ENCODE data around the gene RHNO1. TPM values are rescaled to one million over a fixed set of nuclear protein-coding genes. Genes with fewer than 3 reads are reported as not detected.

RHNO1 gene
- polyA plus RNA-seq, 1 experiment: 42.0 TPM

GRCh38 chr12:2841056-2841650 is 35.9 kb upstream of the RHNO1 start:
- no peaks in the 10 kb centered on the region for H3K9me3 ChIP-seq (ENCODE audit: control insufficient read depth, insufficient read depth, low read length)
- no peak for DNase-seq (ENCODE audit: low read depth, low spot score)
- POLR2A ChIA-PET: no interaction called here
- no peak overlapping the region for H3K27ac ChIP-seq (ENCODE audit: low read depth, low read length)
- no peaks in the 10 kb centered on the region for H3K27me3 ChIP-seq (ENCODE audit: control insufficient read depth, insufficient read depth, low read length)
- H3K4me3 ChIP-seq (ENCODE audit: low read depth, low read length): no peak overlapping the region
- TF ChIP-seq, protein P1, sequence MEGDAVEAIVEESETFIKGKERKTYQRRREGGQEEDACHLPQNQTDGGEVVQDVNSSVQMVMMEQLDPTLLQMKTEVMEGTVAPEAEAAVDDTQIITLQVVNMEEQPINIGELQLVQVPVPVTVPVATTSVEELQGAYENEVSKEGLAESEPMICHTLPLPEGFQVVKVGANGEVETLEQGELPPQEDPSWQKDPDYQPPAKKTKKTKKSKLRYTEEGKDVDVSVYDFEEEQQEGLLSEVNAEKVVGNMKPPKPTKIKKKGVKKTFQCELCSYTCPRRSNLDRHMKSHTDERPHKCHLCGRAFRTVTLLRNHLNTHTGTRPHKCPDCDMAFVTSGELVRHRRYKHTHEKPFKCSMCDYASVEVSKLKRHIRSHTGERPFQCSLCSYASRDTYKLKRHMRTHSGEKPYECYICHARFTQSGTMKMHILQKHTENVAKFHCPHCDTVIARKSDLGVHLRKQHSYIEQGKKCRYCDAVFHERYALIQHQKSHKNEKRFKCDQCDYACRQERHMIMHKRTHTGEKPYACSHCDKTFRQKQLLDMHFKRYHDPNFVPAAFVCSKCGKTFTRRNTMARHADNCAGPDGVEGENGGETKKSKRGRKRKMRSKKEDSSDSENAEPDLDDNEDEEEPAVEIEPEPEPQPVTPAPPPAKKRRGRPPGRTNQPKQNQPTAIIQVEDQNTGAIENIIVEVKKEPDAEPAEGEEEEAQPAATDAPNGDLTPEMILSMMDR (IDR thresholded peaks at IDR 0.05; ENCODE audit: low read depth, low read length): no peak
- CTCF ChIA-PET: interaction anchor here (1.6 kb wide), 1 partner anchor 13 kb away, joined by 4 read pairs; no protein-coding TSS in a partner anchor

DNA sequence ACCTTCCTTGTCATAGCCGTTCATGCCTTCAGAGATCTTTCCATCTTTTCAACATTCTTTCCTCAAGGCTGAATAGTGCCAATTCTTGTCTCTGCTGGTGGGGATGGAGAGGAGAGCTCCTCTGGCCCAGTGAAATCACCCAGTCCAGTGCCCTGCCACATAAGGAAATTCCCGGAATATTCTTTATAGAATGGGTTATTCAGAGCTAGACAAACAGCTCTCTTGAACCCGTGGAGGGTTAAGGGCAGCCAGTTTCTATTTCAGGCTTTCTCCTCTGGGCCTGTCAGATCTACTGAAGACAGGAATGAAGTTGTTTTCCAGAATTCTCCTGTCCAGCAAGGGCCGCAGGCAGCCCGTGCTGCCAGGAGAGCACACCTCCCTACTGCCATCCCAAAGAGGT is 34.1 kb upstream of the RHNO1 start:
- TF ChIP-seq, protein P1 (IDR thresholded peaks at IDR 0.05; ENCODE audit: low read depth, low read length): no peak
- no peaks in the 10 kb centered on the region for H3K9me3 ChIP-seq (ENCODE audit: control insufficient read depth, insufficient read depth, low read length)
- no peak overlapping the region for H3K27ac ChIP-seq (ENCODE audit: low read depth, low read length)
- CTCF ChIA-PET: interaction anchor here (1.1 kb wide), 1 partner anchor 9 kb away, joined by 3 read pairs; no protein-coding TSS in a partner anchor
- no peak overlapping the region for H3K4me3 ChIP-seq (ENCODE audit: low read depth, low read length)
- H3K27me3 ChIP-seq (ENCODE audit: control insufficient read depth, insufficient read depth, low read length): no peaks in the 10 kb centered on the region
- POLR2A ChIA-PET: no interaction called here
- no peak for DNase-seq (ENCODE audit: low read depth, low spot score)

DNA sequence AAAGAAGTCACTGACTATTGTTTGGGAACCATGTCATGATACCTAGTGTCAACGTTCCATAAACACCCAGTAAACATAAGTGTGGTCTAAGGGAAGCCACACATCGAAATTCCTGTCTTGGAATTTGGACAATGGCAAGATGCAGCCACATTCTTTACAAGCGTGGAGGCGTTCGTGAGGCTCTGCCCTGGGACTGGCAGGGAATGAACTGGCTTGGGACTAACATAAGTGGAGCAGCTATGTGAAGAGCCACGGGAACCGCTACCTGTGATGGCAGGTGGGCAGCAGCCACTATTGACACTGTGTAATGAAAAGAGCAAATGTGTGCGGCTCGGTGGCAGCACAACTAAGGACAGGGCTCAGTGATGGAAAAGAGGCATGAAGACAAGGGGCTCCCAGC is 32.2 kb upstream of the RHNO1 start:
- TF ChIP-seq, protein P1 (IDR thresholded peaks at IDR 0.05; ENCODE audit: low read depth, low read length): no peak
- Histone ChIP-seq H3K27me3 (ENCODE audit: control insufficient read depth, insufficient read depth, low read length) (no peaks in the 10 kb centered on the region), H3K4me3 (ENCODE audit: low read depth, low read length) (no peak overlapping the region), H3K9me3 (ENCODE audit: control insufficient read depth, insufficient read depth, low read length) (no peaks in the 10 kb centered on the region), H3K27ac (ENCODE audit: low read depth, low read length) (peak overlapping the region; percentile 47)
- no peak for DNase-seq (ENCODE audit: low read depth, low spot score)
- CTCF ChIA-PET: interaction anchor here (1.1 to 3.1 kb wide), 5 partner anchors 9 to 196 kb away, joined by 3 to 22 read pairs (median 7); partner anchors contain the start of gene NRIP2
- POLR2A ChIA-PET: interaction anchor here (0.6 to 1.2 kb wide), 3 partner anchors 13 to 446 kb away, joined by 4 read pairs; partner anchors contain the start of genes FOXM1 and RHNO1

DNA sequence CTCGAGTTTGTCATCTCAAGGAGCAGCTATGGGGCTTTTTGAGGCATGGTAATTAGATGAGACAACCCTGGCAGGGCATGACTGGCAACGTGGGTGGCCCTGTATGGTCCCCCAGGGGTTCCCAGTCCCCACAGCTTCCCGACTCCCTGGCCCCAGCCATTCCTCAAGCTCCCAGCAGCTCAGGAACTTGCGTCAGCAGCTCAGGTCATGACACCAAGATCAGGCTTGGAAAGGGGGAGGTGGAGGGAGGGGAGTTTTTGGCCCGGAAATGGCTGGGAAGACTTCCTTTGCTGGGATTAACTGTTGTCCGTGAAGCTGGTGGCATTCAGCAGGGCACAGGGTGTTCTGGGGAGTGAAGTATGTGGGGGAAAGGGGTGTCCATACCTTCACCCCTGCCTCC is 31.7 kb upstream of the RHNO1 start:
- DNase-seq (ENCODE audit: low read depth, low spot score): no peak
- CTCF ChIA-PET: interaction anchor here (1.0 to 3.1 kb wide), 6 partner anchors 9 to 196 kb away, joined by 3 to 22 read pairs (median 6); partner anchors contain the start of genes ITFG2 and NRIP2
- Histone ChIP-seq H3K4me3 (ENCODE audit: low read depth, low read length) (no peak overlapping the region), H3K27ac (ENCODE audit: low read depth, low read length) (peak overlapping the region; percentile 47), H3K27me3 (ENCODE audit: control insufficient read depth, insufficient read depth, low read length) (no peaks in the 10 kb centered on the region), H3K9me3 (ENCODE audit: control insufficient read depth, insufficient read depth, low read length) (no peaks in the 10 kb centered on the region)
- TF ChIP-seq, protein P1 (IDR thresholded peaks at IDR 0.05; ENCODE audit: low read depth, low read length): no peak
- POLR2A ChIA-PET: interaction anchor here (0.6 to 1.2 kb wide), 3 partner anchors 12 to 446 kb away, joined by 4 read pairs; partner anchors contain the start of genes FOXM1 and RHNO1

DNA sequence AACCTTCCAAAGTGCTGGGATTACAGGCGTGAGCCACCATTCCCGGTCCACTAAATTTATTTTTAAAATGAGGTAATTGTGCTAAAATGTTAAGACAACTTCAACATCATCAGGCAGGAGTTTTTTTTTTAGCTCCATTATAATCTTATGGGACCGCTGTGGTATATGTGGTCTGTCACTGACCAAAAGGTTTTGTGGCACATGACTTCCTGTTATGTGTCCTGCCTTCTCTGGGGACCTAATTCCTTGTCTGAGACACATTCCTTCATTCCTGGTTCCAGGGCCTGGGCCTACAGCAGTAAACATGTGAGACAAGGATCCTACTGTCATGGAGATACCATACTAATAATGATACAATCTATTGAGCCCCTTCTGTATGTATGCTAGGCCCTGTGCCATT is 25.1 kb upstream of the RHNO1 start:
- ChIA-PET CTCF (interaction anchor here (0.8 to 1.6 kb wide), 3 partner anchors 9 to 183 kb away, joined by 3 to 8 read pairs (median 3); no protein-coding TSS in a partner anchor), POLR2A (no interaction called here)
- no peaks in the 10 kb centered on the region for H3K9me3 ChIP-seq (ENCODE audit: control insufficient read depth, insufficient read depth, low read length)
- TF ChIP-seq, protein P1 (IDR thresholded peaks at IDR 0.05; ENCODE audit: low read depth, low read length): no peak
- DNase-seq (ENCODE audit: low read depth, low spot score): no peak
- no peak overlapping the region for H3K27ac ChIP-seq (ENCODE audit: low read depth, low read length)
- no peaks in the 10 kb centered on the region for H3K27me3 ChIP-seq (ENCODE audit: control insufficient read depth, insufficient read depth, low read length)
- no peak overlapping the region for H3K4me3 ChIP-seq (ENCODE audit: low read depth, low read length)
